Calu3 (cell line): ENCODE results near the gene ARHGAP24. TPM values are rescaled to one million over a fixed set of nuclear protein-coding genes. Genes with fewer than 3 reads are reported as not detected.

Source experiments
- BruUV-seq: library from RNA; stranded (reverse); fragments of 400-500 nt; replicated peaks from 2 replicates; lab custom pipeline; 2021; lab: Mats Ljungman, UMichigan
- CTCF ChIA-PET: fragments of 300-600 bp; sonication (Branson Sonifier 250); formaldehyde crosslinking; loops from one replicate; lab custom pipeline; 2022; ENCODE audit warnings: antibody characterized with exemption; lab: Charles Lee
- DNase-seq: peaks from one replicate; pipeline ENCODE4 v3.0.0; 2022
- H3K27ac Mint-ChIP-seq: one replicate; pipeline ENCODE4 v1.8.0; 2022; ENCODE audit warnings: mixed read lengths; ENCODE audit not compliant: unreplicated experiment
- H3K27me3 Mint-ChIP-seq: one replicate; pipeline ENCODE4 v1.8.0; 2022; ENCODE audit warnings: mixed read lengths; ENCODE audit not compliant: unreplicated experiment
- H3K36me3 Mint-ChIP-seq: one replicate; pipeline ENCODE4 v1.8.0; 2022; ENCODE audit warnings: mild to moderate bottlenecking, moderate library complexity, mixed read lengths; ENCODE audit not compliant: insufficient read depth, unreplicated experiment
- H3K4me1 Mint-ChIP-seq: one replicate; pipeline ENCODE4 v1.8.0; 2022; ENCODE audit warnings: mild to moderate bottlenecking, low read depth, mixed read lengths; ENCODE audit not compliant: unreplicated experiment
- H3K4me3 Mint-ChIP-seq: one replicate; pipeline ENCODE4 v1.8.0; 2022; ENCODE audit warnings: mild to moderate bottlenecking, low read depth, moderate library complexity, mixed read lengths; ENCODE audit not compliant: unreplicated experiment
- H3K9me3 Mint-ChIP-seq: one replicate; pipeline ENCODE4 v1.8.0; 2022; ENCODE audit warnings: low read depth, mixed read lengths; ENCODE audit not compliant: unreplicated experiment
- intact Hi-C: fragments of 100-400 bp; cut with micrococcal nuclease; formaldehyde crosslinking; loops from one replicate; pipeline ENCODE4 v1.10.0; 2022; ENCODE audit not compliant: unreplicated experiment
- total RNA-seq: library from RNA; stranded (reverse); gene quantifications from 2 replicates; pipeline ENCODE4 v1.2.3, GENCODE V29; 2022
- TF ChIP-seq, protein P1 (sequence below): fragments of 200-600 bp; IDR thresholded peaks from one replicate; pipeline ENCODE4 v1.8.0; 2022; ENCODE audit warnings: antibody characterized with exemption; ENCODE audit not compliant: unreplicated experiment

The ARHGAP24 gene
- total RNA-seq, 1 experiment from 2014 or later, result 10.2 TPM

DNA sequence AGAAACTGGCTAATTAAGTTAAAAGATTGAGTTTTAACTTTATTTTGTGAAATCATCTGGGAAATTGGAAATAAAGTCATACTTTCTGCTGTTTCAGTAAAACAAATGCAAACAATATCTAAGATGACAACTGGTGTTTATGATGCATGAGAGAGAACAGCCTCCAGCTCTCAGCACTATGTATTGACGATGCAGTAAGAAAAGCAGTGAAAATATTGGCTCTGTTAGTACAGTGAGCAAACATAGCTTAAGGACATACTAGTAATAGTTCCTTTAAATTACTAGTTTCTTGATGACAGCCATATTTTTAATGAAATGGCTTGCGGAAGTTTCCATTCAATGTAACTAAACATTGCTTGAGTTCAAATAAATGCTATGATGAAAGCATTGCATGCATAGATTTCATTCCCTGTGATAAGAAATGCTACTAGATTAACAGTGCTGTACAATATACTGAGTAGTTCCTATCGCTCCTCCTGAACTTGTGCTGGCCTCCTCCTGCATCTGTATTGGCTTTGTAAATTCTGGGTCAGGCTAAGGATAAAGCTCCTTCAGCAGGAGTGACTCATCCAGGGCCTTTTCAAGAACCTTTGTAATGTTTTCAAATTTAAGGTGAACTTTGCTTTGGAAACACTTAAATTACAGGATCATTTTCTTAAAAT lies 11.6 kb downstream of the ARHGAP24 start:
- no peak overlapping the region for H3K4me3 Mint-ChIP-seq
- no peak for DNase-seq
- H3K4me1 Mint-ChIP-seq, result no peaks in the 10 kb centered on the region
- BruUV-seq, result no TSS peak
- CTCF ChIA-PET, result no interaction called here
- no peak overlapping the region for H3K27ac Mint-ChIP-seq
- TF ChIP-seq, protein P1, sequence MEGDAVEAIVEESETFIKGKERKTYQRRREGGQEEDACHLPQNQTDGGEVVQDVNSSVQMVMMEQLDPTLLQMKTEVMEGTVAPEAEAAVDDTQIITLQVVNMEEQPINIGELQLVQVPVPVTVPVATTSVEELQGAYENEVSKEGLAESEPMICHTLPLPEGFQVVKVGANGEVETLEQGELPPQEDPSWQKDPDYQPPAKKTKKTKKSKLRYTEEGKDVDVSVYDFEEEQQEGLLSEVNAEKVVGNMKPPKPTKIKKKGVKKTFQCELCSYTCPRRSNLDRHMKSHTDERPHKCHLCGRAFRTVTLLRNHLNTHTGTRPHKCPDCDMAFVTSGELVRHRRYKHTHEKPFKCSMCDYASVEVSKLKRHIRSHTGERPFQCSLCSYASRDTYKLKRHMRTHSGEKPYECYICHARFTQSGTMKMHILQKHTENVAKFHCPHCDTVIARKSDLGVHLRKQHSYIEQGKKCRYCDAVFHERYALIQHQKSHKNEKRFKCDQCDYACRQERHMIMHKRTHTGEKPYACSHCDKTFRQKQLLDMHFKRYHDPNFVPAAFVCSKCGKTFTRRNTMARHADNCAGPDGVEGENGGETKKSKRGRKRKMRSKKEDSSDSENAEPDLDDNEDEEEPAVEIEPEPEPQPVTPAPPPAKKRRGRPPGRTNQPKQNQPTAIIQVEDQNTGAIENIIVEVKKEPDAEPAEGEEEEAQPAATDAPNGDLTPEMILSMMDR, result no peak
- no peaks in the 10 kb centered on the region for H3K9me3 Mint-ChIP-seq
- intact Hi-C loops, result no loop called here
- no peaks in the 10 kb centered on the region for H3K27me3 Mint-ChIP-seq
- H3K36me3 Mint-ChIP-seq, result no peaks in the 10 kb centered on the region

DNA sequence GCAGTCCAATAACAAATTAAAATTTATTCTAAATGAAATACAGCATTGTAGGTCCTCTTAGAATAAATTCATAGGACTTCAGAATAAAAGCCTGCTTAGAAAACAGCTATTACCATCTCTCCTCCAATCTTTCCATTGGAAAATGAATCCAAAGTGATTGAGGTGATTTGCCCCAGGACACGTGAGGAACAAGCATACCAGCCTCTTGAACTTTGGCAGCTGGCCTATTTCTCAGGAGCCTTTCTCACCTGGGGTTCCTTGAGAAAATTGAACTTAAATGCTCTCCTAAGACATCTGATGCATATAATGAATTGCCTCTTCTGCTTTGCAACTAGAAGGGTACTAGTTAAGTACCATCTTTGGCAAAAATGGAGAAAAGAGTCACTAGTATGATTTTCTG lies 13.5 kb downstream of the ARHGAP24 start:
- Mint-ChIP-seq H3K27ac (no peak overlapping the region), H3K9me3 (no peaks in the 10 kb centered on the region), H3K36me3 (no peaks in the 10 kb centered on the region), H3K4me3 (no peak overlapping the region), H3K27me3 (no peaks in the 10 kb centered on the region), H3K4me1 (no peaks in the 10 kb centered on the region)
- intact Hi-C loops, result no loop called here
- CTCF ChIA-PET, result no interaction called here
- BruUV-seq, result no TSS peak
- TF ChIP-seq, protein P1, result no peak
- DNase-seq, result no peak

DNA sequence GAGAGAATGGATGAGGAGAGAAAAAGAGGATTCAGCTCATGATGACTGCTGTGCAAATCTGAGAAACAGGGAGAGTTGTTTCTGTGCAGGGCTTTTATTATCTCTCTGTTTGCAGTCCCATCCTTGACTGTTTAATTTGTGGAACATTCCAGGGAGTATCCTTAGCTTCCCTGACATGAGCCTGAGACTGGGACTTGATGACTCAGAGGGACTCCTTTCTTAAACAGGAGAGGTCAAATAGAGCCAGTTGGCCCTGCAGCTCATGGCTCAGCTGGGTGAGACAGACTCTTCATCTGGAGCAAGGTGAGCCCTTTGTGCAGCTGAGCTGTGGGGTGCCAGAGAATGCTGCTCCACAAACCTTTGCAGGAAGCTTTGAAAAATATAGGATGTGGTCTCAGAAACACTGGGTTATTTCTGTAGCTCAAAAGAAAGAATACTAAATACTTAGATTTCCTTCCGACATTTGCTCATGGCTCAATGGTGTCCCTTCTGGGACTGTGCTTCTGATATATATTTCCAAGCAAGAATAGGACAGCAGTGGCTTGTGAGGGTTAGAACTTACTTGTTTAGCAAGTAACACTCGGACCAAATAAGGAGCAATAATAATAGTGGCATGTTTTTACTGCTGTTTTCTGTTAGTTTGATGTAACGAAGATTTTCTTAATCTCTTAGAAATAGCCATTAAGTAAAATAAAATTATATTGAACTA lies 14.5 kb downstream of the ARHGAP24 start:
- H3K9me3 Mint-ChIP-seq, result no peaks in the 10 kb centered on the region
- TF ChIP-seq, protein P1, result no peak
- intact Hi-C loops, result no loop called here
- no peaks in the 10 kb centered on the region for H3K27me3 Mint-ChIP-seq
- H3K4me1 Mint-ChIP-seq, result no peaks in the 10 kb centered on the region
- no peak for DNase-seq
- CTCF ChIA-PET, result no interaction called here
- no TSS peak for BruUV-seq
- no peak overlapping the region for H3K27ac Mint-ChIP-seq
- no peak overlapping the region for H3K4me3 Mint-ChIP-seq
- no peaks in the 10 kb centered on the region for H3K36me3 Mint-ChIP-seq

DNA sequence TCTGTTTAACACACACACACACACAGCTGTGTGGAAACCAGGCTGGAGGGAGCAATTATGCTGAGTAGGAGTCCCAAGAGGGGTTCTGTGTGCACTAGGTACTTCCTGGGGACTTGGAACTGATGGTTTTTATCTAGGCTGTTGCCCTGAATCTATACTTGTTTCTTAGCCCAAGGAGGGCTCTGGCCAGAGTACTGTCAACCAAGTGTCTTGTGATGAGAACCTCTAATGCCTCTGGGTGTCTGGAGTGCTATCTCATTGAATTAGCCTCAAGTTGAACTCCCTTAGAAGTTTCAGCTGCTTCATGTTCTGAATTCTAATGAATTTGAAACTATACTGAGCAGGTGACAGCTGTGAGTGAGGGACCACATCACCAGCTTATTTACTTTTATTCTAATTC lies 16.6 kb downstream of the ARHGAP24 start:
- no TSS peak for BruUV-seq
- H3K4me1 Mint-ChIP-seq, result peaks cover 9% of the 10 kb centered on the region
- TF ChIP-seq, protein P1, result no peak
- no peaks in the 10 kb centered on the region for H3K36me3 Mint-ChIP-seq
- no peak for DNase-seq
- intact Hi-C loops, result no loop called here
- H3K27ac Mint-ChIP-seq, result no peak overlapping the region
- no peaks in the 10 kb centered on the region for H3K9me3 Mint-ChIP-seq
- H3K4me3 Mint-ChIP-seq, result no peak overlapping the region
- CTCF ChIA-PET, result no interaction called here
- no peaks in the 10 kb centered on the region for H3K27me3 Mint-ChIP-seq
